LNCAP (cell line): ENCODE results near the gene ANKRD62.

Source experiments
- CTCF ChIP-seq: fragments of 450-650 bp; IDR thresholded peaks from 2 replicates; pipeline ENCODE4 v1.5.1; 2017; ENCODE audit warnings: mild to moderate bottlenecking

ANKRD62 gene

GRCh38 chr18:12085786-12086185, 7.9 kb upstream of the ANKRD62 start:
- TF ChIP-seq CTCF = no peak

- TF ChIP-seq CTCF = no peak
Measured at GRCh38 chr18:12086249-12086648, 7.4 kb upstream of the ANKRD62 start.

- no peak for TF ChIP-seq CTCF
Measured at GRCh38 chr18:12086677-12087470, 6.8 kb upstream of the ANKRD62 start.

- TF ChIP-seq CTCF = no peak
Measured at GRCh38 chr18:12087471-12088025, 6.1 kb upstream of the ANKRD62 start.

GRCh38 chr18:12088096-12088495, 5.5 kb upstream of the ANKRD62 start:
- no peak for TF ChIP-seq CTCF

- no peak for TF ChIP-seq CTCF
Measured at GRCh38 chr18:12088731-12089375, 4.8 kb upstream of the ANKRD62 start.

- TF ChIP-seq CTCF = no peak
Measured at GRCh38 chr18:12091538-12092141, 2.0 kb upstream of the ANKRD62 start.
